Calu3 (cell line): Measurements from ENCODE around the gene PUS10. TPM values are rescaled to one million over a fixed set of nuclear protein-coding genes. Genes with fewer than 3 reads are reported as not detected.

Experiments used
- BruUV-seq: library from RNA; stranded (reverse); fragments of 400-500 nt; replicated peaks from 2 replicates; lab custom pipeline; 2021; lab: Mats Ljungman, UMichigan
- CTCF ChIA-PET: fragments of 300-600 bp; sonication (Branson Sonifier 250); formaldehyde crosslinking; loops from one replicate; lab custom pipeline; 2022; ENCODE audit warnings: antibody characterized with exemption; lab: Charles Lee
- DNase-seq: peaks from one replicate; pipeline ENCODE4 v3.0.0; 2022
- H3K27ac Mint-ChIP-seq: one replicate; pipeline ENCODE4 v1.8.0; 2022; ENCODE audit warnings: mixed read lengths; ENCODE audit not compliant: unreplicated experiment
- H3K27me3 Mint-ChIP-seq: one replicate; pipeline ENCODE4 v1.8.0; 2022; ENCODE audit warnings: mixed read lengths; ENCODE audit not compliant: unreplicated experiment
- H3K36me3 Mint-ChIP-seq: one replicate; pipeline ENCODE4 v1.8.0; 2022; ENCODE audit warnings: mild to moderate bottlenecking, moderate library complexity, mixed read lengths; ENCODE audit not compliant: insufficient read depth, unreplicated experiment
- H3K4me1 Mint-ChIP-seq: one replicate; pipeline ENCODE4 v1.8.0; 2022; ENCODE audit warnings: mild to moderate bottlenecking, low read depth, mixed read lengths; ENCODE audit not compliant: unreplicated experiment
- H3K4me3 Mint-ChIP-seq: one replicate; pipeline ENCODE4 v1.8.0; 2022; ENCODE audit warnings: mild to moderate bottlenecking, low read depth, moderate library complexity, mixed read lengths; ENCODE audit not compliant: unreplicated experiment
- H3K9me3 Mint-ChIP-seq: one replicate; pipeline ENCODE4 v1.8.0; 2022; ENCODE audit warnings: low read depth, mixed read lengths; ENCODE audit not compliant: unreplicated experiment
- CTCF ChIP-seq: fragments of 200-600 bp; IDR thresholded peaks from one replicate; pipeline ENCODE4 v1.8.0; 2022; ENCODE audit warnings: antibody characterized with exemption; ENCODE audit not compliant: unreplicated experiment
- intact Hi-C: fragments of 100-400 bp; cut with micrococcal nuclease; formaldehyde crosslinking; loops from one replicate; pipeline ENCODE4 v1.10.0; 2022; ENCODE audit not compliant: unreplicated experiment
- total RNA-seq: library from RNA; stranded (reverse); gene quantifications from 2 replicates; pipeline ENCODE4 v1.2.3, GENCODE V29; 2022

PUS10 gene
- total RNA-seq, 1 experiment from 2014 or later: 7.2 TPM

DNA sequence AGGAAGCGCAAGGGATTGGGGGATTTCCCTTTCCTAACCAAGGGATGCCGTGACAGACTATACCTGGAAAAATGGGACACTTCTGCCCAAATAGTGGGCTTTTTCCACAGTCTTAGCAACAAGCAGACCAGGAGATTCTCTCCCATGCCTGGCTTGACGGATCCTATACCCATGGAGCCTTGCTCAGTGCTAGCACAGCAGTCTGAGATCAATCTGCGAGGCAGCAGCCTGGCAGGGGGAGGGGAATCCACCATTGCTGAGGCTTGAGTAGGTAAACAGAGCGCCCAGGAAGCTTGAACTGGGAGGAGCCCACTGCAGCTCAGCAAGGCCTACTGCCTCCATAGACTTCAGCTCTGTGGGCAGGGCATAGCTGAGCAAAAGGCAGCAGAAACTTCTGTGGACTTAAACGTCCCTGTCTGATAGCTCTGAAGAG, 3.2 kb upstream of the PUS10 start:
- Mint-ChIP-seq H3K27ac (no peak overlapping the region), H3K4me1 (peaks cover 9% of the 10 kb centered on the region), H3K27me3 (no peaks in the 10 kb centered on the region), H3K4me3 (no peak overlapping the region), H3K36me3 (peaks cover 61% of the 10 kb centered on the region), H3K9me3 (peaks cover 10% of the 10 kb centered on the region)
- DNase-seq: no peak
- no TSS peak for BruUV-seq
- intact Hi-C loops: loop anchor here (2.0 kb wide), 1 partner anchor 44 kb away; the partner anchor contains the start of gene SANBR
- no peak for TF ChIP-seq CTCF
- CTCF ChIA-PET: interaction anchor here (0.6 kb wide), 1 partner anchor 119 kb away, joined by 3 read pairs; no protein-coding TSS in a partner anchor

- Mint-ChIP-seq H3K4me1 (peaks cover 9% of the 10 kb centered on the region), H3K9me3 (peaks cover 5% of the 10 kb centered on the region), H3K4me3 (peak overlapping the region; percentile 86), H3K36me3 (peaks cover 67% of the 10 kb centered on the region), H3K27ac (peak overlapping the region; percentile 93), H3K27me3 (no peaks in the 10 kb centered on the region)
- intact Hi-C loops: loop anchor here (5.0 kb wide), 1 partner anchor 136 kb away; the partner anchor contains the start of gene REL
- no TSS peak for BruUV-seq
- TF ChIP-seq CTCF: no peak
- no peak for DNase-seq
- CTCF ChIA-PET: no interaction called here
Observed at GRCh38 chr2:61018798-61019197, 743 bp upstream of the PUS10 start.

- Mint-ChIP-seq H3K4me1 (peaks cover 13% of the 10 kb centered on the region), H3K27ac (peak overlapping the region; percentile 91), H3K36me3 (peaks cover 63% of the 10 kb centered on the region), H3K4me3 (peak overlapping the region; percentile 86), H3K27me3 (no peaks in the 10 kb centered on the region), H3K9me3 (peaks cover 5% of the 10 kb centered on the region)
- CTCF ChIA-PET: no interaction called here
- intact Hi-C loops: loop anchor here (5.0 kb wide), 1 partner anchor 136 kb away; the partner anchor contains the start of gene REL
- TSS peak; percentile 55 for BruUV-seq
- no peak for TF ChIP-seq CTCF
- DNase-seq: no peak
Observed at GRCh38 chr2:61018318-61018755, 282 bp upstream of the PUS10 start.

GRCh38 chr2:61017003-61017555, 976 bp downstream of the PUS10 start:
- no peaks in the 10 kb centered on the region for H3K27me3 Mint-ChIP-seq
- intact Hi-C loops: loop anchor here (5.0 kb wide), 1 partner anchor 135 kb away; the partner anchor contains the start of gene REL
- H3K4me3 Mint-ChIP-seq: peak overlapping the region; percentile 86
- DNase-seq: peak; percentile 80
- peaks cover 25% of the 10 kb centered on the region for H3K4me1 Mint-ChIP-seq
- peak overlapping the region; percentile 91 for H3K27ac Mint-ChIP-seq
- TF ChIP-seq CTCF: no peak
- H3K36me3 Mint-ChIP-seq: peaks cover 54% of the 10 kb centered on the region
- BruUV-seq: no TSS peak
- CTCF ChIA-PET: interaction anchor here (0.7 to 0.8 kb wide), 2 partner anchors 18 to 342 kb away, joined by 3 read pairs; no protein-coding TSS in a partner anchor
- H3K9me3 Mint-ChIP-seq: peaks cover 4% of the 10 kb centered on the region
